CD4-positive, alpha-beta memory T cell (primary cell): ENCODE data around the gene CABS1. TPM values are rescaled to one million over a fixed set of nuclear protein-coding genes. Genes with fewer than 3 reads are reported as not detected.

Source experiments
- CTCF ChIA-PET: fragments of 350-600 bp; sonication (Branson Sonifier 250); formaldehyde crosslinking; loops from one replicate; lab custom pipeline; 2021; ENCODE audit warnings: inconsistent platforms; ENCODE audit not compliant: partially characterized antibody; lab: Charles Lee
- POLR2A ChIA-PET: fragments of 350-600 bp; sonication (Branson Sonifier 250); formaldehyde crosslinking; loops from one replicate; lab custom pipeline; 2021; ENCODE audit not compliant: partially characterized antibody; lab: Charles Lee
- DNase-seq, 5 donors: peaks; one replicate each; pipeline versions ENCODE4 v3.0.0 to v3.0.0-alpha.2; 2020 to 2022; ENCODE audit warnings: mixed read lengths in 1 of 5
- H3K27ac ChIP-seq: one replicate; pipeline ENCODE4 v1.7.0; 2013; ENCODE audit warnings: low read depth, low read length
- H3K27me3 ChIP-seq: 2 replicates; pipeline ENCODE4 v1.7.0; 2013; ENCODE audit warnings: mild to moderate bottlenecking, low read length, moderate library complexity; ENCODE audit not compliant: insufficient read depth
- H3K36me3 ChIP-seq: 2 replicates; pipeline ENCODE4 v1.7.0; 2013; ENCODE audit warnings: mild to moderate bottlenecking, low read length, moderate library complexity; ENCODE audit not compliant: insufficient read depth
- H3K4me1 ChIP-seq: 2 replicates; pipeline ENCODE4 v1.7.0; 2013; ENCODE audit warnings: mild to moderate bottlenecking, low read length, moderate library complexity; ENCODE audit not compliant: insufficient read depth
- H3K4me3 ChIP-seq, 2 donors: one replicate each; pipeline ENCODE4 v1.7.0; 2013; ENCODE audit warnings: low read length in 2 of 2, mild to moderate bottlenecking in 1 of 2
- H3K9me3 ChIP-seq, 2 donors: one replicate each; pipeline ENCODE4 v1.7.0; 2013; ENCODE audit warnings: low read length in 2 of 2, control low read depth in 1 of 2; ENCODE audit not compliant: control insufficient read depth in 1 of 2
- H3K27ac Mint-ChIP-seq, 7 donors: one replicate each; pipeline ENCODE4 v1.8.0; 2020 to 2021; ENCODE audit warnings: mixed read lengths in 7 of 7, mild to moderate bottlenecking in 6 of 7, inconsistent platforms in 3 of 7, moderate library complexity in 3 of 7
- H3K27me3 Mint-ChIP-seq, 2 donors: one replicate each; pipeline ENCODE4 v1.8.0; 2020 to 2021; ENCODE audit warnings: mixed read lengths in 2 of 2
- H3K36me3 Mint-ChIP-seq, 2 donors: one replicate each; pipeline ENCODE4 v1.8.0; 2020 to 2021; ENCODE audit warnings: mixed read lengths in 2 of 2, inconsistent platforms in 1 of 2, mild to moderate bottlenecking in 1 of 2
- H3K4me1 Mint-ChIP-seq, 4 donors: one replicate each; pipeline ENCODE4 v1.8.0; 2020 to 2021; ENCODE audit warnings: mixed read lengths in 4 of 4, mild to moderate bottlenecking in 1 of 4
- H3K4me3 Mint-ChIP-seq, 8 donors: one replicate each; pipeline ENCODE4 v1.8.0; 2020 to 2021; ENCODE audit warnings: mixed read lengths in 8 of 8, mild to moderate bottlenecking in 7 of 8, moderate library complexity in 6 of 8, inconsistent platforms in 3 of 8
- H3K9me3 Mint-ChIP-seq, 8 donors: one replicate each; pipeline ENCODE4 v1.8.0; 2020 to 2021; ENCODE audit warnings: mixed read lengths in 8 of 8, mild to moderate bottlenecking in 5 of 8, inconsistent platforms in 3 of 8, moderate library complexity in 1 of 8
- intact Hi-C: fragments of 100-400 bp; cut with micrococcal nuclease; formaldehyde crosslinking; loops from one replicate; pipeline ENCODE4 v1.15.1; 2023
- polyA plus RNA-seq, 2 donors: library from polyadenylated mRNA; unstranded; fragments of 300-500 nt; fragmentation: Illumina TruSeq; gene quantifications; one replicate each; pipeline ENCODE4 v1.2.3, GENCODE V29; 2021
- total RNA-seq, 2 experiments: library from RNA; stranded (reverse); gene quantifications; one replicate each; pipeline ENCODE4 v1.2.3, GENCODE V29; 2021

CABS1 gene
- total RNA-seq: not detected
- not detected for polyA plus RNA-seq

DNA sequence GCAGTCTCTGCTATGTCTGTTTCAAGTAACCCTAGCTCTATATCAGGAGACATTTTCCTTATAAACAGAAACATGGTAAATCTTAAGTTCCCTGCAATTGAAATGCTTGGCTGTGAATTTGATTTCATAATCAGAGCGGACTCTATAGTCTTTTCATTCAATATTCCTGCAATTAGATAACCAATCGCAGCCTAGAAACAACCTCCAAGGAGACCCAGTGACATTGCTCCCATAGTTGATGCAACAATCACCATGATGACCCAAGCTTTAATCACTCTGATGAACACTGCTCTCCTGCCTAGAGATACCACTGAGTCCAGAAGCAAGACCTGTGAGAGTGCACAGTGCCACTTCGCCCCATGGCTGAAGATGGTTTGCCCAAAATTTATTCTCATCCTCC is at the start of gene CABS1:
Gene CABS1, plus strand, starts transcription at position 301 of the 400 bp plus-strand sequence. Its CDS starts 59 bp downstream, at position 360.
- intact Hi-C loops: no loop called here
- CTCF ChIA-PET: no interaction called here
- H3K9me3 Mint-ChIP-seq: no peaks in the 10 kb centered on the region

DNA sequence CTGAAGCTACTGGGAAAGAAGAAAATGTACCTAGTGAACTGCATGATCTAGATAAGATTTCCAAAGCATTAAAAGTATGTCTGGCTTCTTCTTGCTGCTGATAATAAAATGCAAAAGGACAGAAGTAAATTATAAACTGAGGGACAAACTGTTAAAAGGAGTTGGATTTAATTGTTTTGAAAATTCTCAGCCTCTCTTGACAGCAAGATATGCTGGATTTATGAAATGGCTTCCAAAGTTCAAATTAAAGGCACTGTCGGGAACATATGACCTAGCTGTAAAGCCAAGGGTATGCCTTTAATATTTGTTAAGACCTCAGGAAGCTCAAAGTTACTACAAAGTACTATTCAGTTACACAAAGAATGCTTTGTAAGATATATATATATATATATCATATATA is 46.1 kb upstream of the CABS1 start:
- Mint-ChIP-seq H3K27ac (no peak overlapping the region), H3K36me3 (no peaks in the 10 kb centered on the region), H3K4me3 (no peak overlapping the region), H3K4me1 (no peaks in the 10 kb centered on the region), H3K9me3 (peaks cover 0 to 3% (median under 1%) of the 10 kb centered on the region in 8 donors), H3K27me3 (no peaks in the 10 kb centered on the region)
- ChIA-PET POLR2A (no interaction called here), CTCF (no interaction called here)
- DNase-seq: no peak
- Histone ChIP-seq H3K27me3 (no peaks in the 10 kb centered on the region), H3K4me1 (no peaks in the 10 kb centered on the region), H3K9me3 (no peaks in the 10 kb centered on the region), H3K36me3 (no peaks in the 10 kb centered on the region), H3K27ac (no peak overlapping the region), H3K4me3 (no peak overlapping the region)
- intact Hi-C loops: no loop called here

More for the DNA sequence above, at the start of gene CABS1:
- Mint-ChIP-seq H3K4me1 (no peaks in the 10 kb centered on the region), H3K27ac (no peak within 1 kb of the TSS), H3K27me3 (no peaks in the 10 kb centered on the region), H3K36me3 (no peaks in the 10 kb centered on the region), H3K4me3 (no peak within 1 kb of the TSS)
- POLR2A ChIA-PET: no interaction called here
- Histone ChIP-seq H3K27me3 (no peaks in the 10 kb centered on the region), H3K4me1 (no peaks in the 10 kb centered on the region), H3K27ac (no peak within 1 kb of the TSS), H3K9me3 (no peaks in the 10 kb centered on the region), H3K4me3 (no peak within 1 kb of the TSS), H3K36me3 (no peaks in the 10 kb centered on the region)
- no peak for DNase-seq

- ChIA-PET CTCF (no interaction called here), POLR2A (no interaction called here)
- Histone ChIP-seq H3K27me3 (no peaks in the 10 kb centered on the region), H3K4me1 (no peaks in the 10 kb centered on the region), H3K4me3 (no peak overlapping the region), H3K27ac (no peak overlapping the region), H3K9me3 (no peaks in the 10 kb centered on the region), H3K36me3 (no peaks in the 10 kb centered on the region)
- intact Hi-C loops: no loop called here
- no peaks in the 10 kb centered on the region for H3K4me1 Mint-ChIP-seq
- H3K36me3 Mint-ChIP-seq: no peaks in the 10 kb centered on the region
- no peak overlapping the region for H3K4me3 Mint-ChIP-seq
- H3K27ac Mint-ChIP-seq: no peak overlapping the region
- peaks cover 0 to 9% (median 2%) of the 10 kb centered on the region in 8 donors for H3K9me3 Mint-ChIP-seq
- no peak for DNase-seq
- H3K27me3 Mint-ChIP-seq: no peaks in the 10 kb centered on the region
These were observed 43.4 kb upstream of the CABS1 start for GRCh38 chr4:70291341-70291740.

GRCh38 chr4:70297576-70297975 is 37.2 kb upstream of the CABS1 start:
- H3K27ac Mint-ChIP-seq: no peak overlapping the region
- H3K4me1 Mint-ChIP-seq: no peaks in the 10 kb centered on the region

DNA sequence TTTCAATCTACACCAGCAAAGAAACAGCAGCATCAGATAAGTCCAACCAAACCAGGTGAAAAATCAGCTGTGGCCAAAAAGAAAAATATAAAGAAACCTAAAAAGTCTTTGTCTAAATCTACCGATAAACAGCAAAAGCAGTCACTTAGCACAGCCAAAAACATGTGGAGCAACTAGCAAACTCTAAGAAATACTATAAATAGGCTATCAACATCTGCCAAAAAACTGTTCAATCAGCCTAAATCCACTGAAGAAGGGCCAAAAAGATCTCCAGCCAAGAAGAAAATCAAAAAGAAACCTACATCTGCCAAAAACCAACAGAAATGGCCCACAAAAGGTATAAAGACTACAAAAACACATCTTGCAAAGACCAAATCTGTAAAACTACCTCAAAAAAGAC is 36.7 kb upstream of the CABS1 start:
- peaks cover 0 to 14% (median 4%) of the 10 kb centered on the region in 8 donors for H3K9me3 Mint-ChIP-seq
- H3K4me1 Mint-ChIP-seq: no peaks in the 10 kb centered on the region
- no peak overlapping the region for H3K27ac Mint-ChIP-seq
- intact Hi-C loops: no loop called here
- H3K4me3 ChIP-seq: no peak overlapping the region
- no peaks in the 10 kb centered on the region for H3K4me1 ChIP-seq
- no peak overlapping the region for H3K27ac ChIP-seq
- H3K9me3 ChIP-seq: peaks cover 0 to 7% of the 10 kb centered on the region in 2 donors
- no peaks in the 10 kb centered on the region for H3K36me3 ChIP-seq
- no peak for DNase-seq
- no peaks in the 10 kb centered on the region for H3K27me3 ChIP-seq
- ChIA-PET CTCF (no interaction called here), POLR2A (no interaction called here)
- H3K4me3 Mint-ChIP-seq: no peak overlapping the region
- H3K36me3 Mint-ChIP-seq: no peaks in the 10 kb centered on the region
- H3K27me3 Mint-ChIP-seq: no peaks in the 10 kb centered on the region

More at GRCh38 chr4:70297576-70297975, 37.2 kb upstream of the CABS1 start:
- no peak overlapping the region for H3K27ac ChIP-seq
- DNase-seq: no peak
- H3K27me3 ChIP-seq: no peaks in the 10 kb centered on the region
- ChIA-PET POLR2A (no interaction called here), CTCF (no interaction called here)
- H3K36me3 ChIP-seq: no peaks in the 10 kb centered on the region
- Mint-ChIP-seq H3K27me3 (no peaks in the 10 kb centered on the region), H3K4me3 (no peak overlapping the region), H3K36me3 (no peaks in the 10 kb centered on the region), H3K9me3 (peaks cover 0 to 14% (median 4%) of the 10 kb centered on the region in 8 donors)
- H3K9me3 ChIP-seq: peaks cover 0 to 7% of the 10 kb centered on the region in 2 donors
- intact Hi-C loops: no loop called here
- no peak overlapping the region for H3K4me3 ChIP-seq
- H3K4me1 ChIP-seq: no peaks in the 10 kb centered on the region

- Mint-ChIP-seq H3K9me3 (peaks cover 0 to 10% (median 3%) of the 10 kb centered on the region in 8 donors), H3K4me1 (no peaks in the 10 kb centered on the region), H3K27me3 (no peaks in the 10 kb centered on the region), H3K4me3 (no peak overlapping the region), H3K27ac (no peak overlapping the region), H3K36me3 (no peaks in the 10 kb centered on the region)
- POLR2A ChIA-PET: no interaction called here
- no peak for DNase-seq
- Histone ChIP-seq H3K4me1 (no peaks in the 10 kb centered on the region), H3K9me3 (peaks cover 0 to 7% of the 10 kb centered on the region in 2 donors), H3K36me3 (no peaks in the 10 kb centered on the region), H3K27ac (no peak overlapping the region), H3K27me3 (no peaks in the 10 kb centered on the region), H3K4me3 (no peak overlapping the region)
- CTCF ChIA-PET: no interaction called here
- intact Hi-C loops: no loop called here
These were observed 35.1 kb upstream of the CABS1 start for GRCh38 chr4:70299643-70300042.

- H3K36me3 ChIP-seq: no peaks in the 10 kb centered on the region
- DNase-seq: no peak
- H3K9me3 Mint-ChIP-seq: peaks cover 0 to 8% (median 3%) of the 10 kb centered on the region in 8 donors
These were observed 34.6 kb upstream of the CABS1 start for GRCh38 chr4:70300215-70300614.

GRCh38 chr4:70303090-70303489 is 31.7 kb upstream of the CABS1 start:
- CTCF ChIA-PET: no interaction called here
- peaks cover 2 to 12% (median 4%) of the 10 kb centered on the region in 8 donors for H3K9me3 Mint-ChIP-seq

More at GRCh38 chr4:70300215-70300614, 34.6 kb upstream of the CABS1 start:
- Histone ChIP-seq H3K4me3 (no peak overlapping the region), H3K27ac (no peak overlapping the region), H3K4me1 (no peaks in the 10 kb centered on the region), H3K27me3 (no peaks in the 10 kb centered on the region), H3K9me3 (peaks cover 0 to 7% of the 10 kb centered on the region in 2 donors)
- Mint-ChIP-seq H3K4me1 (no peaks in the 10 kb centered on the region), H3K4me3 (no peak overlapping the region), H3K27me3 (no peaks in the 10 kb centered on the region), H3K36me3 (no peaks in the 10 kb centered on the region), H3K27ac (no peak overlapping the region)
- intact Hi-C loops: no loop called here
- ChIA-PET CTCF (no interaction called here), POLR2A (no interaction called here)

More at GRCh38 chr4:70303090-70303489, 31.7 kb upstream of the CABS1 start:
- DNase-seq: no peak
- H3K36me3 Mint-ChIP-seq: no peaks in the 10 kb centered on the region
- H3K9me3 ChIP-seq: peaks cover 0 to 7% of the 10 kb centered on the region in 2 donors
- no peaks in the 10 kb centered on the region for H3K27me3 ChIP-seq
- no peak overlapping the region for H3K27ac Mint-ChIP-seq
- H3K36me3 ChIP-seq: no peaks in the 10 kb centered on the region
- no peak overlapping the region for H3K4me3 ChIP-seq
- H3K27me3 Mint-ChIP-seq: no peaks in the 10 kb centered on the region
- POLR2A ChIA-PET: no interaction called here
- no peak overlapping the region for H3K4me3 Mint-ChIP-seq
- H3K4me1 Mint-ChIP-seq: no peaks in the 10 kb centered on the region
- intact Hi-C loops: no loop called here
- H3K27ac ChIP-seq: no peak overlapping the region
- no peaks in the 10 kb centered on the region for H3K4me1 ChIP-seq
